NK-92 (cell line): ENCODE data around the gene EVPLL.
"Not testable (repeated sequence)": the region's sequence is repeated elsewhere in the genome, so short reads cannot be mapped to it uniquely, and the experiment has no call there.

Source experiments
- DNase-seq: peaks from one replicate; lab custom pipeline; 2025; ENCODE audit not compliant: unreplicated experiment; lab: John Stamatoyannopoulos, UW

EVPLL gene

DNA sequence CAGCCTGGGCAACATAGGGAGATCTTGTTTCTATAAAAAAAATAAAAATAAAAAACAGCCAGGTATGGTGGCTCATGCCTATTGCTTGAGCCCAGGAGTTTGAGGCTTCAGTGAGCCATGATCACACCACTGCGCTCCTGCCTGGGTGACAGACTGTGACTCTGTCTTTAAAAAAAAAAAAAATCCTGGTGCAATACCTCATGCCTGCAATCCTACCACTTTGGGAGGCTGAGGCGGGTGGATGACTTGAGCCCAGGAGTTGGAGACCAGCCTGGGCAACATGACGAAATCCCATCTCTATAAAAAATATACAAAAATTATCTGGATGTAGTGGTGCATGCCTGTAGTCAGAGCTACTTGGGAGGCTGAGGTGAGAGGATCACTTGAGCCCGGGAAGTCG, 1.0 kb downstream of the EVPLL start:
- DNase-seq: not testable (repeated sequence)

DNA sequence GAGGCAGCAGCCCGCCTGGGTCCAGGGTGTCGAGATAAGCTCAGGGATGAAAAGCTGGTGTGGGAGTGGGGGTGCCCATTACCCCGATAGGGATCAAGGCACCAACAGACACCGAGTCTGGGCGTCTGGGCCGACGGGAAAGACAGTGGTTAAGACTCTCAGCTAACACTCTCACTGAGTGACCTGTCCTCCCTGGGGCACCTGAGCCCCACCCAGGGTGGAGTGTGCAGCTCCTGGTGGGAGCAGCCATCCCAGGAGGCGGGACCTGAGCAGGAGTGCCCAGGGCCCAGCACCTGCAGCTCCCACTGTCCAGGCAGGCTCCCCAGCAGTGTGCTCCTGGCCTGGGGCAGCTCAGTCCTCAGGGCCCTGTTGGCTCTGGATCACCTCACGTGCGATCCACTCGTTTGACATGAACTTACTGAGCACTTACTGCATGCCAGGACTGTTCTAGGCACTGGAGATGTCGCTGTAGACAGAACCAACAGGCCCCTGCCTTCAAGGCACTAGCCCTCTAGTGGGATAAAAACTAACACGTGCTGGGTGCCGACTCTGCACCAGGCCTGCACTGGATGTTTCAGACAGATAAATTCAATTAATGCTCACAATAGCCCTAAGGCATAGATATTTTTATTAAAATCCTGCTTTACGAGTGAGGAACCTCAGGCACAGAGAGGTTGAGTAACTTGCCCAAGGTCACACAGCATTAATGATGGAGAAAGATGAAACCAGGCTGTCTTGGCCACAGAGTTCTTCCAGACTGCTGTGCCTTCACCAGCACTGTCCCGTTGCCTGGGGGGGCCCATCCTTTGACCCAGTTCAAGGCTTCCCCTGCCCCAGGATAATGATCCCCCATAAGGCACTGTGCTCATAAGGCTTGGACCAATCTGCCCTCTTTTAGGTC, 1.9 kb downstream of the EVPLL start:
- no peak for DNase-seq

DNA sequence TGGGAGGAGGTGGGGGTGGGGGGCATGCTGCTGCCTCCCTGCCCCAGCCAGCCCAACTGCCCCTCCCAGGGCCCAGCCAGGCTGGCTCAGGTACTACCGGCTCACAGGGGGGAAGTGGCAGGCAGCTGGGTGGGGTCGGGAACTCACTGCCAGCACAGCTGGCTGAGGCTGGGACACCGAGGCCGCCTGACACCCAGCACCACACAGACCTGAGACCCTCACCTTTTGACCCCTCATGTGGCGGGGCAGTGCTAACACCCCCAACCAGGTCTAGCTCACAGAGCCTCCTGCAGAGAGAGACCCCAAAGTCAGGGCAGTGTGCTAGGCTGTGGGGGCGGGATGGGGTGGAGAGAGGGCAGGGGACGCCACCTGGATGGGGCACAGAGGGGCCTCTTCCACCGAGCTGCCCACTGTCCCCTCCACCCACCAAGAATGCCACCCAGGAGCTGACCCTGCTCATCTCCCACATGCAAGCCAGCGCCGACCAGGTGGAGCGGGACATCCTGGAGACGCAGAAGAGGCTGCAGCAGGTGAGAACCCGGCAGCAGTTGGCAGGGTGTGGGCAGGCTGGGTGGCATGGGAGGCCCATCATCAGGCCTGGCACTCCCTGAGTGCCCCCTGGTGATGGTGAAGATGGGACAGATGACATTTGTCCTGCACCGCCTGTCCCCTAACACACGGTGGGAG, 3.0 kb downstream of the EVPLL start:
- no peak for DNase-seq

DNA sequence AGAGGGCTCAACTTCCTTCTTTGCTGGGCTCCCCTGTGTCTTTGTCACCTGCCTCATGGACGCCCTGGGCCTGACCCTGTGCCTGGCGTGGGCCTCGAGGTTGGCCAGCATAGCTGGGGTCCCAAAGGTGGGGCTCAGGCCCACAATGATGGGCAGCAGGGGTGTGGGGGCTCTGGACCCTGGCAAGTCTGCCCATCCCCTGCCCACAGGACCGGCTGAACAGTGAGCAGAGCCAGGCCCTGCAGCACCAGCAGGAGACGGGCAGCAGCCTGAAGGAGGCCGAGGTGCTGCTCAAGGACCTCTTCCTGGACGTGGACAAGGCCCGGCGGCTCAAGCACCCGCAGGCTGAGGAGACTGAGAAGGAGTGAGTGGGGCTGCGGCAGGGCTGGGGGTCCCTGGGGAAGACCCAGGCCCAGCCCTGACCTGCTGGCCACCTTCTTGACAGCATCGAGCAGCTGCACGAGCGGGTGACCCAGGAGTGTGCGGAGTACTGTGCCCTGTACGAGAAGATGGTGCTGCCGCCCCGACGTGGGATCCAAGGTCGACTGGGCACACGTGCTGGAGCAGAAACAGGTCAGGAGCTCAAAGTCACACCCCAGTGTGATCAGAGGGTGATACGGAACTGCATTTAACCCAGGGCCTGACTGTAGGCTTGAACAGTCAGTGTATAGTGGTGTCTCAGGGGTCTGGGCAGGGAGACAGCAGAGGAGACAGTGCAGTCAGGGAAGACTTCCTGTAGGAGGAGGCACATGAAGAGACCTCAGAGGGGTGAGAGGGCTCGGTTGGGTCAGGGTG, 3.8 kb downstream of the EVPLL start:
- no peak for DNase-seq

DNA sequence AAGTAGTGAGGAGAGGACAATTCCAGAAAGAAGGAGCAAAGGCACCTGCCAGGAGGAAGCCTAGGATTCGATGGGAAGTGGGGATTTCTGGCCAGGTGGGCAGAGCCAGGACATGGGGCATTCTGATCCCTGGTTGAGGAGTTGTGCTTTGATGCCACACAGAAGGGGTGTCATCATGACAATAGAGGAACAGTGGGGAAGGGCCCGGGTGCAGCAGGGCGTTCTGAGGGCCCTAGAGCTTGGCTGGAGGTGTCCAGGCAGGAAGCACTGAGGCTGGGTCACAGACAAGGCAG, 4.3 kb downstream of the EVPLL start:
- DNase-seq: no peak

DNA sequence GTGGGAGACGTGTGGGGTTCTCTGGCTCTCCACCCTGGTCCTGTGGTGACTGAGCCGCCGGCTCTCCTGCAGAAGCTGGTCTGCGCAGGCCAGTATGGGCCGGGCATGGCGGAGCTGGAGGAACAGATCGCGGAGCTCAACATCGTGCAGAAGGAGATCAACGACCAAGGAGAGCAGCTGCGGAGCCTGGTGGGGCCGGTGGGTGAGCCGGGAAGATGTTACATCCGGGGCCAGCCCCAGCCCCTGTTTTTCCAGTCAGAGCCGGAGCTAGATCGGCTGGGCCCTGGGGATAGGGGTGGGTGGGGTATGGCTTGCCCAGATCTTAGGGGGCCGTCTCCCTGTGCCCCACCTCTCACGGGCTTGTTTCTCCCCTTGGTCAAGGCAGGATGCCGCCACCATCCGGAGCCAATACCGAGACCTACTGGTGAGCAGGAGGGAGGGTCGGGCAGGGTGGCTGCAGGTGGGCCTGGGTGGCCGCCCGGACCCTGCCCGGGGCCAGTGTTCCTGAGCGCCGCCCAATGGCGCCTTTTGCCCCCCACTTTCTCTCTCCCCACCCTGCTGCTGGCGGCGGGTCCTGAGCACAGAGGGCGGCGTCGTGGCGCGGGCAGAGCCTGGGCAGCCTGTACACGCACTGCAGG, 5.0 kb downstream of the EVPLL start:
- DNase-seq: no peak

DNA sequence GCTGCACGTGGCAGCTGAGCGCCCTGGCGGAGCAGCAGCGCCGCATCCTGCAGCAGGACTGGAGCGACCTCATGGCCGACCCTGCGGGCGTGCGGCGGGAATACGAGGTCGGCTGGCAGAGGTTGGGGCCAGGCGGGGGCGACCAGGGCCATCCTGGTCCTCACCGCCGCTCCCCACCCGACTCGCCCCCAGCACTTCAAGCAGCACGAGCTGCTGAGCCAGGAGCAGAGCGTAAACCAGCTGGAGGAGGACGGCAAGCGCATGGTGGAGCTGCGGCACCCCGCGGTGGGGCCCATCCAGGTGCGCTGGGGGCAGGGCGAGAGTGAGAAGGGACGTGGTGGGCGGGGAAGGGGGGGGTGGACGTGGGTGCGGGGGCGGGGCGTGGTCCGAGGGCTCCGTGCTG, 5.5 kb downstream of the EVPLL start:
- not testable (repeated sequence) for DNase-seq

DNA sequence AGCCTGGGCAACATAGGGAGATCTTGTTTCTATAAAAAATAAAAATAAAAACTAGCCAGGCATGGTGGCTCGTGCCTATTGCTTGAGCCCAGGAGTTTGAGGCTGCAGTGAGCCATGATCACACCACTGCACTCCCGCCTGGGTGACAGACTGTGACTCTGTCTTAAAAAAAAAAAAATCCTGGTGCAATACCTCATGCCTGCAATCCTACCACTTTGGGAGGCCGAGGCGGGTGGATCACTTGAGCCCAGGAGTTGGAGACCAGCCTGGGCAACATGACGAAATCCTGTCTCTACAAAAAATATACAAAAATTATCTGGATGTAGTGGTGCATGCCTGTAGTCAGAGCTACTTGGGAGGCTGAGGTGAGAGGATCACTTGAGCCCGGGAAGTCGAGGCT, 6.7 kb downstream of the EVPLL start:
- DNase-seq: not testable (repeated sequence)

DNA sequence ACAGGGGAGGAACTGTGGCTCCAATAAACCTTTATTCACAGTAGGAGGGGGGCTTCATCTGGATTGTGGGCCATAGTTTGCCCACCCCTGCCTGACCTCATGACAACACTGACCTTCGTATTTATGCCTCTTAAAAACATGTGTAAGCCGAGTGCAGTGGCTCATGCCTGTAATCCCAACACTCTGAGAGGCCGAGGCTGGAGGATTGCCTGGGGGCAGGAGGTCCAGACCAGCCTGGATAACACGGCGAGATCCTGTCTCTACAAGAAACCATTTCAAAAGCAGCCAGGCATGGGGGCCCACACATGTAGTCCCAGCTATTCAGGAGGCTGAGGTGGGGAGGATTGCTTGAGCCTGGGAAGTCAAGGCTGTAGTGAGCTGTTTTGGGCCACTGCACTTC, 10.0 kb downstream of the EVPLL start:
- not testable (repeated sequence) for DNase-seq

DNA sequence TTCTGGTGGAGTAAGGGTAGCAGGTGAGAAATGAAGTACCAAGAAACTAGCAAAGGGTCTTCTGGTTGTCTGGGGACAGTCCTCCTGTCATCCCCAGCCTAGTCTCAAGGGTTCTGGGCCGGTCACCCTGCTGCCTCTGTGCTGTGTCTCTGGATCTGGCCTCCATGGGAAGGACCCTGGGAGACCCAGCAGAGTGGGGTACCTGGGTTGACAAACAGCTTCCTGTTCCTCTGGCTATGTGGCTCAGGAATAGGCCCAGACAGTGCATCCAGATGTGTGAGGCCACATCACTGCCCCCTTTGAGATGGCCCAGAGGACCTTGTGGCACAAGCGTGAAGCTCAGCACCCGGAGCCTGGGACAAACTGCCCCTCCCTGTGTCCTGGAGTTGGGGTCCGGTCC, 10.7 kb downstream of the EVPLL start:
- DNase-seq: not testable (repeated sequence)

DNA sequence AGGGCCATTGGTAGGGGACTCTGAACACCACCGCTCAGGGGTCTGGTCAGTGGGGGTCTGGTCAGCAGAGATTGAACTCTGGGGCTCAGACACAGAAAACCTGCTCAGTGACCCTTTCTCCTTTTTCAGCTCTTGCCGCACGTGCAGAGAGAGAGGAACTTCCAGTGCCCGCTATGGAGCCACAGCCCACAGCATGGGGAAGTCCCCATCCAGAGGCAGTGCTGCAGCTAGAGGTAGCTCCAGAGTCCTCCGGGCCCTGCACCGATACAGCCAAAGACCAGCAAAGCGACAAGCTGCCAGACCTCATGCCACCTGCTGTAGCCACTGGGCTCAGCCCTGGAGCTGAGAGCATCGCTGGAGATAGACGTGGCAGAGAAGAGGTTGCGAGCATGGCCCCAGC, 11.2 kb downstream of the EVPLL start:
- not testable (repeated sequence) for DNase-seq

DNA sequence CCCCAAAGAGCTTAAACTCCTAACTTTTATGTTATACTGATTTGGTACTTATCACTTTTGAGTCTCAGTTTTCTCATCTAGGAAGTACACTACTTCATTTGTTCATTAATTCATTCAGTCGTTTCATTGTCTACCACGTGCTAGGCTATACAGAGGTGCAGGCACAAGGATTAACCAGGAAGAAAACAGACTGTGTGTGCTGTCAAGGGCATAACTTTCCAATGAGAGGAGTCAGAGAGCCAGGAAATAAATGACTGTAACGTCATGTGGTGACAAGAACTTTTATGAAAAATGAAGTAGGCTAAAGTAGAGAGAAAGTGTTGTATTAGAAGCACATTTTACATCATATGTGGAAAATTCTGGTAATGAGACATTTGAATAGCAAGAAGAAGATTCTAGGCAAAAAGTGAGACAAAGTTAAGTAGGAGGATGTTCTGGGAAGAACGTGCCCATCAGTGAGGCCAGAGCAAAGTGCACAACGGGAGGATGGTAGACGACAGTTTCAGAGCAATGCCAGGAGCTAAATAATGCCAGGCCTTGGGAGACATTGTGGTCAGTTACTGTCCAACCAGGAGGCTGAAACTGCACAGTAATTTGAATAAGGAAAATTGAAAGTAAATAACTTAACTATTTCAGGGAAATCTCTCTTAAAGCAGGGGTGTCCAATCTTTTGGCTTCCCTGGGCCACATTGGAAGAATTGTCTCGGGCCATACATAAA, 24.5 kb downstream of the EVPLL start:
- not testable (repeated sequence) for DNase-seq

DNA sequence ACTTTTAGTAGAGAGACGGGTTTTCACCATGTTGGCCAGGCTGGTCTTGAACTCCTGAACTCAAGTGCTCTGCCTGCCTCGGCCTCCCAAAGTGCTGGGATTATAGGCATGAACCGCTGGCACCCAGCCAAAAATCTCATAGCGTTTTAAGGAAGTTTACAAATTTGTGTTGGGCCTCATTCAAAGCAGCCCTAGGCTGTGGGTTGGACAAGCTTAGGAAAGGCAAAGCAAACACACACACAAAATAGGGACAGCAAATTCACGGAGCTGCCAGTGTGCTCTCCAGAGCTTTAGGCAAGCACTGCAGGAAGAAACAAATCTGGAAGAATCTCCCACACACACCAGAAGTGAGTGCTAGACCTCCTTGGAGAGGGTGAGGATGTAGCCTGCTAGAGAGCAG, 25.6 kb downstream of the EVPLL start:
- DNase-seq: not testable (repeated sequence)

DNA sequence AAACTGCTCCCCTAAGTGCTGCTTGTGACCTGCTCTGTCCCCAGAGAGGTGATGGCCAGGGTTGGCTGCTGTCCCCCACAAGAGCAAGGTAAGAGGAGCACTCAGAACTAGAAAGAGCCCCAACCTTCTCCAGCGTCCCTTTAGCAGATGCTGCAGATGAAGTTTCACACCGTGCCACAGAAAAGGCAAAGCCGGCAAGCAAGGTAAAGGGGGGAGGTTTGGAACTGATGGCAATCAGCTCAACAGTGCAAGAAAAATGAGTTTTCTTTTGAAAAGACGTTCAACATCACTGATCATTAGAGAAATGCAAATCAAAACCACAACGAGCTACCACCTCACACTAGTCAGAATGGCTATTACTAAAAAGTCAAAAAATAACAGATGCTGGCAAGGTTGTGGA, 26.0 kb downstream of the EVPLL start:
- DNase-seq: not testable (repeated sequence)

DNA sequence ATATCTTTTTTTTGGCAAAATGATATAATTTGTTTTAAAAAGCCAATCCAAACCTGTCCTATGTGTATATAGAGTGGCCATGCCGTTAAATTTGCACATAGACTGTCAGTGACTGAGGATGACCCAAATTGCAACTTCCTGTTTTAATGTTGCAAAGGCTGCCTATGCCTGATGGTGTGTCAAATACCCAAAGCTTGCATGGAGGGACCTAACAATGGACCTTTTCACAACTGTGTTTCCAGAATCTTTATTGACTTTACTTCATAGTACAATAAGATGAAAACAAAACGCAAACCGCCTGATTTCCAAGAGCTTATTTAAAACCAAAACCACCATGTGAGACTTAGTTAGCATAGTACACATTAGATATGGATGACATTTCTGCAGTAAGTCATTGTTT, 31.3 kb downstream of the EVPLL start:
- not testable (repeated sequence) for DNase-seq

DNA sequence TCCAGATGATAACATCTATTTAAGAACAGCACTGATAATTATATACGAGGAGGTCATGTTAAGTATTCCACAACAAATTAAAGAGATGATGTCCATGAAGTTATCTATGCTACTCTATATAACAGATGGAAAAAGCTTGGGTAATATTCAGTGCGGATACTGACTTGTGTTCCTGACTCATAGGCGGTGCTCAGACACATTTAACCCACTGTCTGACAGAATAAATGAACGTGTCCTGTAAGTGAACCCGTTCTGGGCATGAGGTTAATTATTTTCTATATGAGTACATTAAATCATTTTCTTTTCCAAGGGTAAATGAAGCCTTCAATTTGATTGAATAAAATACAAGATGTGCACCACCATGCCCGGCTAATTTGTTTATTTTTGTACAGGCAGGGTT, 31.7 kb downstream of the EVPLL start:
- DNase-seq: not testable (repeated sequence)

DNA sequence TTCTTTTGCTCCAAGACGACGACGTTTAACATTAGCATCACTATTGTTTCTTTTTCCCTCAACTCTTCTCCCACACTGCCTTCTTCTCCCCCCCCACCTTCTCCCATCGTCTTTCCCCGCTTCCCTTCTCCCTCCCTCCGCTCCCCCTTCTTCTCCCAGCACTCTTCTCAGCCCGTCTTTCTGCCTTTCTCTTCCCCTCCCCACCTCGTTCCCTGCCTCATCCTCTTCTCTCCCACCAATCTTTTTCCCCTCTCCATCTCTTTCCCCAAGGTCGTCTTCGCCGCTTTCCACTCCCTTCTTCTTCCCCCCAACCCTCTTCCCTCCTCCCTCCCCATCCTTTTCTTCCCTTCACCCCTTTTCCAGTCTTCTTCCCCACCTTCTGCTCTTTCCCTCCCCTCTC, 33.2 kb downstream of the EVPLL start:
- DNase-seq: not testable (repeated sequence)

DNA sequence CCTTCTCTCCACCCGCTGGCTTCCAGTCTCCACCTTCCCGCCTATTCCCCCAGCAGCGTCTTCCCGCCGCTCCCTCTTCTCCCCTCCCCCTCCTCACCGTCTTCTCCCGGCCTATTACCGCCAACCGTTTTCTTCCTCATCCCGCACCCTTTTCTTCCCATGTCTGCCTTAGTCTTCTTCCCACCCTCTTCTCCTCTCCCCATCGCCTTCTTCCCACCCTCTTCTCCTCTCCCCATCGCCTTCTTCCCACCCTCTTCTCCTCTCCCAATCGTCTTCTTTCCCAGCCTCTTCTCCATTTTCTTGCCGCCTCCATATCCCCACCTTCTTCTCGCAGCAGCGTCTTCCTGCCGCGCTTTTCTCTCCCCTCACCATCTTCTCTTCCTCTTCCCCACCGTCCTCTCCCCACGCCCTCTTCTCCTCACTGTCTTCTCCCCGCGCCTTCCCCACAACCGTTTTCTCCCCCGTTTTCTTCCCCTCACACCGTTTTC, 33.8 kb downstream of the EVPLL start:
- not testable (repeated sequence) for DNase-seq

DNA sequence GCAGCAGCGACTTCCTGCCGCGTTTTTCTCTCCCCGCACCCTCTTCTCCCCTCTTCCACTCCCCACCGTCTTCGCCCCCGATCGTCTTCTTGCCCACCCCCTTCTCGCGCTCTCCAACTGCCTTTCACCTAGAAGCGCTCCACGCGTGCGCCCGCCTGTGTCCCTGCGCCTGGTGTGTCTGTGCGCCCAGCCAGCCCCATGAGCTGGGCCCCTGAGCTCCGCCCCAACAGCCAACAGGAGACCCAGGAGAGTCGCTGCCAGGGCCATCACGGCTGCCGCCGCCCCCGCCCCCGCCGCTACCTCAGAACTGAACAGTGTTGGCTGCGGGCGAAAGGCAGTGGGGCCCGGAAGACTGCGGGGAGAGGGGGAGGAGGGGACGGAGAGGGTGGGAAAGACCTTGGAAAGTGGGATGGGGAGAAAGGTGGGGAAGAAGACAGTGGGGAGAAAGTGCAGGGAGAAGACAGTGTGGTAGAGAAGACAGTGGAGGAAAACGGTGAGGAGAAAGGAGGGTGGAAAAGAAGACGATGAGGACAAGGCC, 34.5 kb downstream of the EVPLL start:
- not testable (repeated sequence) for DNase-seq

DNA sequence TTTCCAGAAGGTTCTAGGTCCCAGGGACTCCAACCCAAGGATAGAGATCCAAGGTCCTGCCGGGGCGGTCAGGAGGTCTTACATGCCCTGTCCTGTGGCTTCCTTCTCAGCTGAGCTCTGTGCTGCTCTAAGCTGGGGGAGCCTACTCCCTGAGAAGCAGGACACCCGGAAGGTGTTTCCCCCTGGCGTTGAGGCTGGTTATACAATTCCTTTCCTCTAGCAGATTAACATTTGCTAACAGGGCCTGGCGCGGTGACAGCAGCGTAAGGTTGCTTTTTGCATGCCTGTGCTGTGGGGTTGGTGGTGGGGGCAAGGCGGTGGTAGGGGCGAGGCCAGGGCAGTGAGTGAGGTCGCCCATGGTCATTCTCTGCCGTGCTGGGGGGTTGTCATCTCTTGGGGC, 43.9 kb downstream of the EVPLL start:
- DNase-seq: not testable (repeated sequence)
